Keratinocyte (primary cell): Measurements from ENCODE around the gene E2F6. TPM values are rescaled to one million over a fixed set of nuclear protein-coding genes. Genes with fewer than 3 reads are reported as not detected.

Experiments used
- DNase-seq: peaks from one replicate; pipeline ENCODE4 v3.0.0-alpha.2; 2011; ENCODE audit warnings: low read depth, missing footprints, low spot score
- FAIRE-seq: peaks from 2 replicates; lab custom pipeline; 2011; peaks lifted over from hg19 to GRCh38; lab: Jason Lieb, UNC
- H2AFZ ChIP-seq: 2 replicates; pipeline ENCODE4 v1.6.0; 2012; ENCODE audit warnings: low read length, control low read depth, inconsistent platforms; ENCODE audit not compliant: control insufficient read depth
- H3K27ac ChIP-seq: 2 replicates; pipeline ENCODE4 v1.5.1; 2011; ENCODE audit warnings: low read length; ENCODE audit not compliant: control insufficient read depth, insufficient read depth
- H3K27me3 ChIP-seq: 3 replicates; pipeline ENCODE4 v1.6.0; 2011; ENCODE audit warnings: low read length; ENCODE audit not compliant: control insufficient read depth, insufficient read depth; ENCODE audit errors: extremely low read depth
- H3K36me3 ChIP-seq, 2 experiments: 2 replicates in 1 of 2; 3 replicates in 1 of 2; pipeline ENCODE4 v1.5.1; 2011; ENCODE audit warnings: low read length in 2 of 2, mild to moderate bottlenecking in 1 of 2; ENCODE audit not compliant: control insufficient read depth in 2 of 2, insufficient read depth in 2 of 2; ENCODE audit errors: extremely low read depth in 1 of 2
- H3K4me1 ChIP-seq: 3 replicates; pipeline ENCODE4 v1.5.1; 2011; ENCODE audit warnings: low read length; ENCODE audit not compliant: control insufficient read depth, insufficient read depth; ENCODE audit errors: extremely low read depth
- H3K4me2 ChIP-seq: 3 replicates; pipeline ENCODE4 v1.6.0; 2011; ENCODE audit warnings: low read depth, low read length; ENCODE audit not compliant: control insufficient read depth, insufficient read depth; ENCODE audit errors: extremely low read depth
- H3K4me3 ChIP-seq, 3 experiments: fragments of 200-600 bp in 1 of 3; sonication (generic) in 1 of 3; 2 replicates in 2 of 3; 3 replicates in 1 of 3; pipeline ENCODE4 v1.5.1; 2011 to 2016; ENCODE audit warnings: low read length in 3 of 3, mild to moderate bottlenecking in 3 of 3, control low read depth in 2 of 3, inconsistent platforms in 1 of 3, low read depth in 1 of 3, mixed read lengths in 1 of 3, mixed run types in 1 of 3, moderate library complexity in 1 of 3; ENCODE audit not compliant: control insufficient read depth in 2 of 3, insufficient read depth in 2 of 3; ENCODE audit errors: extremely low read depth in 1 of 3
- H3K79me2 ChIP-seq: 2 replicates; pipeline ENCODE4 v1.6.0; 2012; ENCODE audit warnings: low read length; ENCODE audit not compliant: control insufficient read depth, insufficient read depth
- H3K9ac ChIP-seq: 3 replicates; pipeline ENCODE4 v1.6.0; 2011; ENCODE audit warnings: low read length; ENCODE audit not compliant: control insufficient read depth, insufficient read depth; ENCODE audit errors: extremely low read depth
- H3K9me1 ChIP-seq: 3 replicates; pipeline ENCODE4 v1.6.0; 2011; ENCODE audit warnings: low read length; ENCODE audit not compliant: control insufficient read depth, insufficient read depth; ENCODE audit errors: extremely low read depth
- H3K9me3 ChIP-seq: 2 replicates; pipeline ENCODE4 v1.5.1; 2012; ENCODE audit warnings: low read depth, low read length; ENCODE audit not compliant: control insufficient read depth
- H4K20me1 ChIP-seq: 3 replicates; pipeline ENCODE4 v1.6.0; 2011; ENCODE audit warnings: low read length; ENCODE audit not compliant: control insufficient read depth, insufficient read depth; ENCODE audit errors: extremely low read depth
- EZH2 ChIP-seq: IDR thresholded peaks from one replicate; pipeline ENCODE4 v1.6.1; 2012; ENCODE audit warnings: inconsistent platforms, mild to moderate bottlenecking, low read length, moderate library complexity
- dilution Hi-C: fragments of 300-500 bp; cut with MboI; formaldehyde crosslinking; loops from one replicate; pipeline ENCODE4 v1.7.0; 2020; ENCODE audit warnings: low sequenced_read_pairs; ENCODE audit not compliant: extremely low pct_ligation_motif_present
- polyA plus RNA-seq, 5 experiments: library from polyadenylated mRNA; depleted of rRNA in 3 of 5; stranded (reverse) in 3 of 5; stranded (forward) in 1 of 5; unstranded in 1 of 5; fragments of >200 nt; gene quantifications; 1 replicate in 1 of 5; 2 replicates in 3 of 5; 3 replicates in 1 of 5; pipeline versions ENCODE4 v1.2.1 to v1.2.3, GENCODE V29; 2011 to 2012; ENCODE audit warnings: missing spikeins in 2 of 5, low read depth in 1 of 5, low replicate concordance in 1 of 5
- TF ChIP-seq, protein P1 (sequence below), 3 experiments: IDR thresholded peaks in 1 of 3; conservative IDR thresholded peaks in 1 of 3; optimal IDR thresholded peaks in 1 of 3; 2 replicates in 2 of 3; 3 replicates in 1 of 3; pipeline versions ENCODE3 to v1.5.1; 2011; ENCODE audit warnings: low read length in 3 of 3, mild to moderate bottlenecking in 3 of 3, moderate library complexity in 2 of 3, control low read depth in 1 of 3, inconsistent platforms in 1 of 3; ENCODE audit not compliant: insufficient read depth in 2 of 3; ENCODE audit errors: extremely low read depth in 1 of 3

Gene E2F6
- polyA plus RNA-seq, 1 donor (not counting 4 experiments of a cell fraction or from before 2014, with no cell fraction given) = 13.8 TPM

DNA sequence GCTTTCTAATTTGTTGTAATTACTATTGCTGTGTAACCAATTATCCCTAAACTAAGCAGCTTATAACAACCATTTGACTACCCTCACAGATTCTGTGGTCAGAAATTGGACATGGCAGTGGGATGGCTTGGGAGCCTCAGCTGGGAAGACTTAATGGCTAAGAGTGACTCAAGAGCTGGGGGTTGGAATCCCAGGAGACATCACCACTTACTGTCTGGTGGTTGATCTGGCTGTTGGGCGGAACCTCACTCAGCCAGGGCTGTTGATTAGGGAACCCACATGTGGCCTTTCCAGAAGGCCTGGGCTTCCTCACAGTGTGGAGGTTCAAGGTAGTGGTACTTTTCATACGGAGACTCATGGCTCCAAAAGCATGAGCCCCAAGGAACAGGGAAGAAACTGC lies 49.8 kb downstream of the E2F6 start:
- Histone ChIP-seq H3K9me3 (peaks cover 3% of the 10 kb centered on the region), H3K4me1 (no peaks in the 10 kb centered on the region), H4K20me1 (no peaks in the 10 kb centered on the region), H3K9ac (no peak overlapping the region), H3K27me3 (no peaks in the 10 kb centered on the region), H3K4me2 (no peak overlapping the region), H3K79me2 (no peaks in the 10 kb centered on the region), H3K36me3 (no peaks in the 10 kb centered on the region), H3K9me1 (no peaks in the 10 kb centered on the region), H3K27ac (no peak overlapping the region), H3K4me3 (no peak overlapping the region), H2AFZ (no peak overlapping the region)
- FAIRE-seq = no peak
- TF ChIP-seq, protein P1, sequence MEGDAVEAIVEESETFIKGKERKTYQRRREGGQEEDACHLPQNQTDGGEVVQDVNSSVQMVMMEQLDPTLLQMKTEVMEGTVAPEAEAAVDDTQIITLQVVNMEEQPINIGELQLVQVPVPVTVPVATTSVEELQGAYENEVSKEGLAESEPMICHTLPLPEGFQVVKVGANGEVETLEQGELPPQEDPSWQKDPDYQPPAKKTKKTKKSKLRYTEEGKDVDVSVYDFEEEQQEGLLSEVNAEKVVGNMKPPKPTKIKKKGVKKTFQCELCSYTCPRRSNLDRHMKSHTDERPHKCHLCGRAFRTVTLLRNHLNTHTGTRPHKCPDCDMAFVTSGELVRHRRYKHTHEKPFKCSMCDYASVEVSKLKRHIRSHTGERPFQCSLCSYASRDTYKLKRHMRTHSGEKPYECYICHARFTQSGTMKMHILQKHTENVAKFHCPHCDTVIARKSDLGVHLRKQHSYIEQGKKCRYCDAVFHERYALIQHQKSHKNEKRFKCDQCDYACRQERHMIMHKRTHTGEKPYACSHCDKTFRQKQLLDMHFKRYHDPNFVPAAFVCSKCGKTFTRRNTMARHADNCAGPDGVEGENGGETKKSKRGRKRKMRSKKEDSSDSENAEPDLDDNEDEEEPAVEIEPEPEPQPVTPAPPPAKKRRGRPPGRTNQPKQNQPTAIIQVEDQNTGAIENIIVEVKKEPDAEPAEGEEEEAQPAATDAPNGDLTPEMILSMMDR (optimal IDR thresholded peaks at IDR 0.05 in 1 of 3, IDR thresholded peaks at IDR 0.05 in 1 of 3, conservative IDR thresholded peaks at IDR 0.05 in 1 of 3; ENCODE audit: extremely low read depth in 1 of 3, insufficient read depth in 2 of 3, low read length in 3 of 3) = no peak
- TF ChIP-seq EZH2 = no peak
- dilution Hi-C loops = no loop called here
- DNase-seq = no peak

DNA sequence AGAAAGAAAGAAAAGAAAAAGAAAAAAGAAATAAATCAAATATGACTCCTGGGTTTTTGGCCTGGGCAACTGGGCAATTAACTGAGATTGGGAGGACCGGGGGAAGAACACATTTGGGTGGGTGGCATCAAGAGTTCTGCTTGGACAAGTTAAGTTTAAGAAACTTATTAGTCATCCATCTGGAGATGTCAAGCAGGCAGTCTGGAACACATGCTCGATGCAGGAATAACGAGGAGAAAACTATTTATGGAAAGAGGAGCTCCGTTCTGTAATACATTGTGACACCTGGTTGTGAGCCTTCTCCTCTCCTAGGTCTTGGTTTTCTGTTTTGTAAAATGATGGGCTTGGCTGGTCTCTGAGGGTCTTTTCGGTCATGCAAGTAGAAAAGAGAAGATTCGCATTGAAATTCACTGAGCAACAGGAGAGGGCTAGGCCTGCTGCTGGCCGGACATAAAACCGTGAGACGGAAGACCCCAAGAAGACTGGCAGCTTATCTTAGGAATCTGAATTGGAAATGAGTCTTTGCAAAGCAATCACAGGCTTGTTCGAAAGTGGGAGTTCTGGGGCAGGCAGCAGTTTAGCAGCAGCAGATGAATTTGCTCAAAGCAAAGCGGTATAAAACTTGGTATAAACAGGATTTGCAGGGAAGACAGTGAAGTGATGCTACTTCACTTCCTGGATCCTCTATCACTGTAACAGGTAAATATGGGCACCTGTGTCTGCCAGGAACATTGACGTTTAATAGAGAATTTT lies 51.4 kb downstream of the E2F6 start:
- Histone ChIP-seq H3K36me3 (no peaks in the 10 kb centered on the region), H3K27ac (no peak overlapping the region), H3K9ac (no peak overlapping the region), H3K79me2 (no peaks in the 10 kb centered on the region), H2AFZ (no peak overlapping the region), H3K4me1 (no peaks in the 10 kb centered on the region), H3K4me3 (no peak overlapping the region), H3K9me1 (no peaks in the 10 kb centered on the region), H3K27me3 (no peaks in the 10 kb centered on the region), H4K20me1 (no peaks in the 10 kb centered on the region), H3K4me2 (no peak overlapping the region), H3K9me3 (peaks cover 3% of the 10 kb centered on the region)
- FAIRE-seq (no peak), DNase-seq (no peak)
- TF ChIP-seq, protein P1 (optimal IDR thresholded peaks at IDR 0.05 in 1 of 3, IDR thresholded peaks at IDR 0.05 in 1 of 3, conservative IDR thresholded peaks at IDR 0.05 in 1 of 3; ENCODE audit: extremely low read depth in 1 of 3, insufficient read depth in 2 of 3, low read length in 3 of 3) = no peak
- dilution Hi-C loops = no loop called here
